ENCODE measurements around the gene PCF11.

- TF ChIP-seq, protein P1, sequence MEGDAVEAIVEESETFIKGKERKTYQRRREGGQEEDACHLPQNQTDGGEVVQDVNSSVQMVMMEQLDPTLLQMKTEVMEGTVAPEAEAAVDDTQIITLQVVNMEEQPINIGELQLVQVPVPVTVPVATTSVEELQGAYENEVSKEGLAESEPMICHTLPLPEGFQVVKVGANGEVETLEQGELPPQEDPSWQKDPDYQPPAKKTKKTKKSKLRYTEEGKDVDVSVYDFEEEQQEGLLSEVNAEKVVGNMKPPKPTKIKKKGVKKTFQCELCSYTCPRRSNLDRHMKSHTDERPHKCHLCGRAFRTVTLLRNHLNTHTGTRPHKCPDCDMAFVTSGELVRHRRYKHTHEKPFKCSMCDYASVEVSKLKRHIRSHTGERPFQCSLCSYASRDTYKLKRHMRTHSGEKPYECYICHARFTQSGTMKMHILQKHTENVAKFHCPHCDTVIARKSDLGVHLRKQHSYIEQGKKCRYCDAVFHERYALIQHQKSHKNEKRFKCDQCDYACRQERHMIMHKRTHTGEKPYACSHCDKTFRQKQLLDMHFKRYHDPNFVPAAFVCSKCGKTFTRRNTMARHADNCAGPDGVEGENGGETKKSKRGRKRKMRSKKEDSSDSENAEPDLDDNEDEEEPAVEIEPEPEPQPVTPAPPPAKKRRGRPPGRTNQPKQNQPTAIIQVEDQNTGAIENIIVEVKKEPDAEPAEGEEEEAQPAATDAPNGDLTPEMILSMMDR (conservative IDR thresholded peaks at IDR 0.05; ENCODE audit: low read length) = no peak
- no peak for TF ChIP-seq EZH2phosphoT487 (IDR thresholded peaks at IDR 0.05; ENCODE audit: borderline replicate concordance, low read depth, low read length)
Measured at GRCh38 chr11:83151274-83151977, 5.5 kb upstream of the PCF11 start.
